ENCODE results near the gene ALK.

ALK gene

DNA sequence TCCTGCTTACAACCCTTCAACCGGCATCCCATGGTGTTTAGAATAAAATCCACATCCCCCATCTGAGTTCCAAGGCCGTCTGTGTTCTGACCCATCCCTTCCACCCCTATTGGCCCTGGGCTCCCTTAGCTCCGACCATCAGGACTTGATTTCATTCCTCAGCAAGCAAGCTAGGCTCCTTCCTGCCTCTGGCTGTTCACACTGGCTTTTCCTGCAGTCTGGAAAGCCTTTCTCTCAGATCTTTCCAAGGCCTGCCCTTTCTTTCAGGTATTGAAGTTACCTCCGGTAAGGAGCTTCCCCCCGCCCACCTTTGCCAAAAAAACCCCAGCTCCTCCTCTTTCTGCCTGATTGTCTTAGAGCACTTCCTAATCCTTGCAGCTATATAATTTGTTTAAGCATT is 719.4 kb downstream of the ALK start:
- Histone ChIP-seq H3K27ac (no peak overlapping the region), H3K36me3 (no peaks in the 10 kb centered on the region), H3K4me3 (ENCODE audit: low read depth in 1 of 2, low read length in 1 of 2) (no peak overlapping the region), H3K4me1 (ENCODE audit: control insufficient read depth in 1 of 2, insufficient read depth in 1 of 2, low read depth in 1 of 2, low read length in 1 of 2) (no peaks in the 10 kb centered on the region), H3K27me3 (no peaks in the 10 kb centered on the region), H3K9me3 (no peaks in the 10 kb centered on the region)
- TF ChIP-seq, protein P1, sequence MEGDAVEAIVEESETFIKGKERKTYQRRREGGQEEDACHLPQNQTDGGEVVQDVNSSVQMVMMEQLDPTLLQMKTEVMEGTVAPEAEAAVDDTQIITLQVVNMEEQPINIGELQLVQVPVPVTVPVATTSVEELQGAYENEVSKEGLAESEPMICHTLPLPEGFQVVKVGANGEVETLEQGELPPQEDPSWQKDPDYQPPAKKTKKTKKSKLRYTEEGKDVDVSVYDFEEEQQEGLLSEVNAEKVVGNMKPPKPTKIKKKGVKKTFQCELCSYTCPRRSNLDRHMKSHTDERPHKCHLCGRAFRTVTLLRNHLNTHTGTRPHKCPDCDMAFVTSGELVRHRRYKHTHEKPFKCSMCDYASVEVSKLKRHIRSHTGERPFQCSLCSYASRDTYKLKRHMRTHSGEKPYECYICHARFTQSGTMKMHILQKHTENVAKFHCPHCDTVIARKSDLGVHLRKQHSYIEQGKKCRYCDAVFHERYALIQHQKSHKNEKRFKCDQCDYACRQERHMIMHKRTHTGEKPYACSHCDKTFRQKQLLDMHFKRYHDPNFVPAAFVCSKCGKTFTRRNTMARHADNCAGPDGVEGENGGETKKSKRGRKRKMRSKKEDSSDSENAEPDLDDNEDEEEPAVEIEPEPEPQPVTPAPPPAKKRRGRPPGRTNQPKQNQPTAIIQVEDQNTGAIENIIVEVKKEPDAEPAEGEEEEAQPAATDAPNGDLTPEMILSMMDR (IDR thresholded peaks at IDR 0.05), result no peak

DNA sequence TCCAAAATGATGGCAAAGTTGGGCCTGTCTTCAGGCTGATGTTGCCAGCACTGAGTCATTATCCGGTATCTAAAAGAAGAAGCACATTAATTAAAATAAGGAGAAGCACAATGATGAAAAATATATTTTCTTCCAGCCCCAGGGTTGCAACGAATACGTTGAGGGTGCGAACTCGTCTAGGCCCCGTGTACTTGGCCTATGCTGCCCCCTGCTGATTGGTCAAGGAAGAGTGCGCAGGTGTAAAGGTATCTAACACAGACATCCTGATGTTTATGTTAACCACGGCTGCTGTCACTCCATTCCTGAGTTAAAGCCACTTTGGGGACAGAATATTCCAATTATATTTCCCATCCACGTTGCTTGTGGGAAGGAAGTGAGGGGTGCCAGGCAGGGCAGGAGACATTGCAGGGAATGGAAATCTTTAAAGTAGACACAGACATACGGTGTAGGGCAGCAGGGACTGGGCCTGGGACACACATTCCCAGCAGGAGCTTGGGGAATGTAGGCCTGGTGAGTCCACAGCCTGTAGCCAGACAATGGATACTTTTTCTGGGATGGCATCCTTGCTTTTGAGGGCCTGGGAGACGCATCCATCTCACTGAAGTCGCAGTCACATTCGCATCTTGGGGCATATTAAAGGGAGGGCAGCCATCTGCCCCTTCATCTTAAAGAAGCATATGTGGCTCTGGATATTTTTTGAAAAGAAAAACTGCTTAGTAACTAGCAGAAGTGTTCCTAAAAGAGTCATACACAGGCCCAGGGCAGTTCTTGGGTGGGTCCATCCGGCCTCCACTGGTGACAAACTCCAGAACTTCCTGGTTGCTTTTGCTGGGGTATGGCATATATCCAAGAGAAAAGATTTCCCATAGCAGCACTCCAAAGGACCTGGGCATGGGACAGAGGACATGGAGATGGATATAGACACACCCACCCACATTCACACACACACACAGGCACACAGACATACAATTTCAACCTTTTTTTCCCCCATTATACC is 724.3 kb downstream of the ALK start:
- no peak overlapping the region for H3K27ac ChIP-seq
- TF ChIP-seq, protein P1 (IDR thresholded peaks at IDR 0.05), result peak; percentile 58
- H3K36me3 ChIP-seq, result no peaks in the 10 kb centered on the region
- no peaks in the 10 kb centered on the region for H3K27me3 ChIP-seq
- no peak overlapping the region for H3K4me3 ChIP-seq (ENCODE audit: low read depth in 1 of 2, low read length in 1 of 2)
- no peaks in the 10 kb centered on the region for H3K4me1 ChIP-seq (ENCODE audit: control insufficient read depth in 1 of 2, insufficient read depth in 1 of 2, low read depth in 1 of 2, low read length in 1 of 2)
- H3K9me3 ChIP-seq, result no peaks in the 10 kb centered on the region

DNA sequence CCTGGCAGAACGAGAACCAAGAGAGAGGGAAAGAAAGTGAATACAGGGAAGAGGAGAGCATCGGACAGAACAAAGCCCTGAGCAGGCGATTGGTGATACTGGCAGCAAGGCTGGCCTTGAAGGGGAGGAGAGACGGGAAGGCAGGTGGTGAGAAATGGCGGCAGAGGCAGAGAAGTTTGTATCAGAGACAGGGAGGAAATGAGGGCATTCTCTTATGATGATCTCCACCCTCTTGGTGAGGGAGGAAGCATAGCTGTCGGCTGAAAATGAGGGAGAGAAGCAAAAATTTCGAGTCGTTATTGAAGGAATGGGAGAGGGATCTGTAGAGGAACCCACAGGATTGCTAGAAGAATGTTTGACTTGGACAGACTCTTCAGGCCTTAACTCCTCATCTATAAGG is 725.6 kb downstream of the ALK start:
- TF ChIP-seq, protein P1 (IDR thresholded peaks at IDR 0.05), result no peak
- H3K36me3 ChIP-seq, result no peaks in the 10 kb centered on the region
- H3K4me3 ChIP-seq (ENCODE audit: low read depth in 1 of 2, low read length in 1 of 2), result no peak overlapping the region
- no peak overlapping the region for H3K27ac ChIP-seq
- H3K9me3 ChIP-seq, result no peaks in the 10 kb centered on the region
- no peaks in the 10 kb centered on the region for H3K27me3 ChIP-seq
- no peaks in the 10 kb centered on the region for H3K4me1 ChIP-seq (ENCODE audit: control insufficient read depth in 1 of 2, insufficient read depth in 1 of 2, low read depth in 1 of 2, low read length in 1 of 2)

DNA sequence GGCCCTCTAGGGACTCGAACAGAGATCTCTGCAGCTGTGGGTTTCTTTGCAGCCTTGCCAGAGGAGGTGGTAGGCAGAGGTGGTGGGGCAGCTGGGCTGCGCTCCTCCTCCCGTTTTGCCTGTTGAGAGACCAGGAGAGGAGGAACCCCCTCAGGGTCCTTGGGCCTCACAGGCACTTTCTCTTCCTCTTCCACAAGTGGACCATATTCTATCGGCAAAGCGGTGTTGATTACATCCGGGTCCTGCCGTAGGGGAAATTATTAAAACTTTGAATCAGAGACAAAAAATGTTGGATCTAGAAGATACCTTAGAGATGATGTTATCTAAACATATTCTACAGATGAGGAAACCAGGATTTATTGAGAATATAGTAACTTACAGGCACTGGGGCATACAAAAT is 727.7 kb downstream of the ALK start:
- H3K27me3 ChIP-seq, result no peaks in the 10 kb centered on the region
- no peak overlapping the region for H3K27ac ChIP-seq
- H3K36me3 ChIP-seq, result no peaks in the 10 kb centered on the region
- no peaks in the 10 kb centered on the region for H3K9me3 ChIP-seq
- peaks cover 0 to 14% of the 10 kb centered on the region in 2 experiments for H3K4me1 ChIP-seq (ENCODE audit: control insufficient read depth in 1 of 2, insufficient read depth in 1 of 2, low read depth in 1 of 2, low read length in 1 of 2)
- H3K4me3 ChIP-seq (ENCODE audit: low read depth in 1 of 2, low read length in 1 of 2), result no peak overlapping the region
- TF ChIP-seq, protein P1 (IDR thresholded peaks at IDR 0.05), result no peak

DNA sequence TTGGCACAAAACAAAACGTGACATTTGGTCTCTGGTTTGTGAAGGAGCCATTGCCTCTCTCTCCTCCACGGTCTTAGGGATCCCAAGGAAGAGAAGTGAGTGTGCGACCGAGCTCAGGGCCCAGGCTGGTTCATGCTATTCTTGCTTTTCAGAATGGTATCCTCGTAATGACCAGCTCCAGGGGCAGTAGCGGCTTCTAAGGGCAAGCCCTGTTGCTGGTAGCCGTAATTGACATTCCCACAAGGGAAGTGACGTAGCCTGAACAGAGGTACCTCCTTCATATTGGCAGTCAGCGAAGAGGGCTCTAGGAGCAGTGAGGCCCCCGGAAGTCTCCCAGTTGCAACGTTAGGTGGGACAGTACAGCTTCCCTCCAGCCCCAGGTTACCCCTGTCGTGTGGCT is 728.3 kb downstream of the ALK start:
- Histone ChIP-seq H3K4me3 (ENCODE audit: low read depth in 1 of 2, low read length in 1 of 2) (no peak overlapping the region), H3K27me3 (no peaks in the 10 kb centered on the region), H3K4me1 (ENCODE audit: control insufficient read depth in 1 of 2, insufficient read depth in 1 of 2, low read depth in 1 of 2, low read length in 1 of 2) (peaks cover 0 to 16% of the 10 kb centered on the region in 2 experiments), H3K9me3 (no peaks in the 10 kb centered on the region), H3K27ac (no peak overlapping the region), H3K36me3 (no peaks in the 10 kb centered on the region)
- TF ChIP-seq, protein P1 (IDR thresholded peaks at IDR 0.05), result no peak
